MCF 10A (cell line): ENCODE measurements around the gene ZNF254. TPM values are rescaled to one million over a fixed set of nuclear protein-coding genes. Genes with fewer than 3 reads are reported as not detected.

Source experiments
- BruUV-seq: library from RNA; stranded (reverse); fragments of 400-500 nt; replicated peaks from 2 replicates; lab custom pipeline; 2021; lab: Mats Ljungman, UMichigan
- CTCF ChIA-PET: fragments of 300-600 bp; sonication (Branson Sonifier 250); formaldehyde crosslinking; extraction: SDS; loops from one replicate; lab custom pipeline; 2021; ENCODE audit warnings: antibody characterized with exemption, inconsistent platforms; lab: Yijun Ruan, JAX
- POLR2A ChIA-PET: fragments of 300-600, 350-650 bp; sonication (Branson Sonifier 250); formaldehyde crosslinking; extraction: SDS; loops from one replicate; lab custom pipeline; 2020; ENCODE audit warnings: antibody characterized with exemption, inconsistent platforms; lab: Yijun Ruan, JAX
- DNase-seq: peaks from one replicate; pipeline ENCODE4 v3.0.0-alpha.2; 2018; ENCODE audit not compliant: unreplicated experiment
- H3K27ac Mint-ChIP-seq: one replicate; pipeline ENCODE4 v1.8.0; 2022; ENCODE audit warnings: mild to moderate bottlenecking, low read depth, mixed read lengths; ENCODE audit not compliant: unreplicated experiment
- H3K27me3 Mint-ChIP-seq: one replicate; pipeline ENCODE4 v1.8.0; 2022; ENCODE audit warnings: mixed read lengths; ENCODE audit not compliant: insufficient read depth, unreplicated experiment
- H3K36me3 Mint-ChIP-seq: one replicate; pipeline ENCODE4 v1.8.0; 2022; ENCODE audit warnings: mild to moderate bottlenecking, moderate library complexity, mixed read lengths; ENCODE audit not compliant: insufficient read depth, unreplicated experiment
- H3K4me1 Mint-ChIP-seq: one replicate; pipeline ENCODE4 v1.8.0; 2022; ENCODE audit warnings: mixed read lengths; ENCODE audit not compliant: insufficient read depth, unreplicated experiment
- H3K4me3 Mint-ChIP-seq: one replicate; pipeline ENCODE4 v1.8.0; 2022; ENCODE audit warnings: mild to moderate bottlenecking, moderate library complexity, mixed read lengths; ENCODE audit not compliant: unreplicated experiment
- H3K9me3 Mint-ChIP-seq: one replicate; pipeline ENCODE4 v1.8.0; 2022; ENCODE audit warnings: mixed read lengths; ENCODE audit not compliant: unreplicated experiment
- intact Hi-C: fragments of 100-400 bp; cut with micrococcal nuclease; formaldehyde crosslinking; loops from 2 replicates; pipeline ENCODE4 v1.14.1; 2022
- total RNA-seq: library from RNA; stranded (reverse); gene quantifications from 2 replicates; pipeline ENCODE4 v1.2.3, GENCODE V29; 2022
- TF ChIP-seq, protein P1 (sequence below): fragments of 200-600 bp; IDR thresholded peaks from one replicate; pipeline ENCODE4 v1.8.0; 2022; ENCODE audit warnings: antibody characterized with exemption, mild to moderate bottlenecking; ENCODE audit not compliant: unreplicated experiment

The ZNF254 gene
- total RNA-seq, 1 experiment from 2014 or later = 5.3 TPM

- no peak overlapping the region for H3K4me3 Mint-ChIP-seq
- H3K4me1 Mint-ChIP-seq = peaks cover 19% of the 10 kb centered on the region
- peaks cover 16% of the 10 kb centered on the region for H3K36me3 Mint-ChIP-seq
- H3K27ac Mint-ChIP-seq = no peak overlapping the region
- no TSS peak for BruUV-seq
- ChIA-PET CTCF (no interaction called here), POLR2A (interaction anchor here (0.6 to 1.1 kb wide), 2 partner anchors 16 to 27 kb away, joined by 3 read pairs; no protein-coding TSS in a partner anchor)
- peak; percentile 21 for DNase-seq
- intact Hi-C loops = no loop called here
- no peaks in the 10 kb centered on the region for H3K27me3 Mint-ChIP-seq
- H3K9me3 Mint-ChIP-seq = no peaks in the 10 kb centered on the region
- TF ChIP-seq, protein P1, sequence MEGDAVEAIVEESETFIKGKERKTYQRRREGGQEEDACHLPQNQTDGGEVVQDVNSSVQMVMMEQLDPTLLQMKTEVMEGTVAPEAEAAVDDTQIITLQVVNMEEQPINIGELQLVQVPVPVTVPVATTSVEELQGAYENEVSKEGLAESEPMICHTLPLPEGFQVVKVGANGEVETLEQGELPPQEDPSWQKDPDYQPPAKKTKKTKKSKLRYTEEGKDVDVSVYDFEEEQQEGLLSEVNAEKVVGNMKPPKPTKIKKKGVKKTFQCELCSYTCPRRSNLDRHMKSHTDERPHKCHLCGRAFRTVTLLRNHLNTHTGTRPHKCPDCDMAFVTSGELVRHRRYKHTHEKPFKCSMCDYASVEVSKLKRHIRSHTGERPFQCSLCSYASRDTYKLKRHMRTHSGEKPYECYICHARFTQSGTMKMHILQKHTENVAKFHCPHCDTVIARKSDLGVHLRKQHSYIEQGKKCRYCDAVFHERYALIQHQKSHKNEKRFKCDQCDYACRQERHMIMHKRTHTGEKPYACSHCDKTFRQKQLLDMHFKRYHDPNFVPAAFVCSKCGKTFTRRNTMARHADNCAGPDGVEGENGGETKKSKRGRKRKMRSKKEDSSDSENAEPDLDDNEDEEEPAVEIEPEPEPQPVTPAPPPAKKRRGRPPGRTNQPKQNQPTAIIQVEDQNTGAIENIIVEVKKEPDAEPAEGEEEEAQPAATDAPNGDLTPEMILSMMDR = no peak
Measured at GRCh38 chr19:24069905-24070657, 16.9 kb upstream of the ZNF254 start.

DNA sequence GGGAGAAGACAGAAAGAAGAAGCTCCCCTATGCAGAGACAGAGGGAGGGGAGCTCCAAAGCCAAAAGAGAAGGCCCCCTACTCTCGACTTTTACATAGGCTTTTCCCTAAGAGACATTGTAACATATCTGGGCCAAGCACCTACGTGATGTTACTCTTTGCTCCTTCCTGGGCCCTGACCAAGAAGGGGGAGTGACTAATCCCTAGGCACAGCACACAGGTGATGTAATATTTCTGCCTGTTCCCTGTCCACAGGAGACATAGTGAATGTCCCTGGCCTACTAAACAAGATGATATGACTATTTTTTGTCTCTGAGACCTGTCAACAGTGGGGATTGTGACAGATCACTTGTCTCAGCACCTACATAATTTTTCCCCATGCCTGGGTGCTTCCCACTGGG, 15.9 kb upstream of the ZNF254 start:
- CTCF ChIA-PET = no interaction called here
- no peak overlapping the region for H3K4me3 Mint-ChIP-seq
- intact Hi-C loops = no loop called here
- DNase-seq = peak; percentile 53
- H3K36me3 Mint-ChIP-seq = peaks cover 16% of the 10 kb centered on the region
- no peaks in the 10 kb centered on the region for H3K9me3 Mint-ChIP-seq
- H3K27me3 Mint-ChIP-seq = no peaks in the 10 kb centered on the region
- H3K4me1 Mint-ChIP-seq = peaks cover 19% of the 10 kb centered on the region
- POLR2A ChIA-PET = no interaction called here
- TF ChIP-seq, protein P1 = no peak
- no peak overlapping the region for H3K27ac Mint-ChIP-seq
- no TSS peak for BruUV-seq

GRCh38 chr19:24072720-24073119, 14.3 kb upstream of the ZNF254 start:
- no TSS peak for BruUV-seq
- intact Hi-C loops = no loop called here
- CTCF ChIA-PET = no interaction called here

GRCh38 chr19:24073807-24074206, 13.2 kb upstream of the ZNF254 start:
- CTCF ChIA-PET = interaction anchor here (1.2 kb wide), 1 partner anchor 16 kb away, joined by 3 read pairs; no protein-coding TSS in a partner anchor
- POLR2A ChIA-PET = interaction anchor here (1.7 to 1.8 kb wide), 2 partner anchors 20 to 40 kb away, joined by 6 to 8 read pairs; no protein-coding TSS in a partner anchor
- Mint-ChIP-seq H3K36me3 (peaks cover 11% of the 10 kb centered on the region), H3K4me3 (no peak overlapping the region), H3K4me1 (peaks cover 19% of the 10 kb centered on the region), H3K27me3 (no peaks in the 10 kb centered on the region), H3K27ac (peak overlapping the region; percentile 61), H3K9me3 (no peaks in the 10 kb centered on the region)
- BruUV-seq = no TSS peak
- TF ChIP-seq, protein P1 = no peak
- DNase-seq = peak; percentile 85
- intact Hi-C loops = no loop called here

More at GRCh38 chr19:24072720-24073119, 14.3 kb upstream of the ZNF254 start:
- peaks cover 16% of the 10 kb centered on the region for H3K36me3 Mint-ChIP-seq
- no peak for DNase-seq
- H3K4me3 Mint-ChIP-seq = no peak overlapping the region
- TF ChIP-seq, protein P1 = no peak
- H3K4me1 Mint-ChIP-seq = peaks cover 19% of the 10 kb centered on the region
- H3K27me3 Mint-ChIP-seq = no peaks in the 10 kb centered on the region
- H3K27ac Mint-ChIP-seq = no peak overlapping the region
- H3K9me3 Mint-ChIP-seq = no peaks in the 10 kb centered on the region
- POLR2A ChIA-PET = interaction anchor here (0.5 to 1.7 kb wide), 2 partner anchors 39 to 648 kb away, joined by 3 to 8 read pairs; no protein-coding TSS in a partner anchor
